ENCODE data around the gene SSU72. TPM values are rescaled to one million over a fixed set of nuclear protein-coding genes. Genes with fewer than 3 reads are reported as not detected.
"Not testable (repeated sequence)": the region's sequence is repeated elsewhere in the genome, so short reads cannot be mapped to it uniquely, and the experiment has no call there.

SSU72 gene
- total RNA-seq, 1 experiment from 2014 or later, result 179 TPM

DNA sequence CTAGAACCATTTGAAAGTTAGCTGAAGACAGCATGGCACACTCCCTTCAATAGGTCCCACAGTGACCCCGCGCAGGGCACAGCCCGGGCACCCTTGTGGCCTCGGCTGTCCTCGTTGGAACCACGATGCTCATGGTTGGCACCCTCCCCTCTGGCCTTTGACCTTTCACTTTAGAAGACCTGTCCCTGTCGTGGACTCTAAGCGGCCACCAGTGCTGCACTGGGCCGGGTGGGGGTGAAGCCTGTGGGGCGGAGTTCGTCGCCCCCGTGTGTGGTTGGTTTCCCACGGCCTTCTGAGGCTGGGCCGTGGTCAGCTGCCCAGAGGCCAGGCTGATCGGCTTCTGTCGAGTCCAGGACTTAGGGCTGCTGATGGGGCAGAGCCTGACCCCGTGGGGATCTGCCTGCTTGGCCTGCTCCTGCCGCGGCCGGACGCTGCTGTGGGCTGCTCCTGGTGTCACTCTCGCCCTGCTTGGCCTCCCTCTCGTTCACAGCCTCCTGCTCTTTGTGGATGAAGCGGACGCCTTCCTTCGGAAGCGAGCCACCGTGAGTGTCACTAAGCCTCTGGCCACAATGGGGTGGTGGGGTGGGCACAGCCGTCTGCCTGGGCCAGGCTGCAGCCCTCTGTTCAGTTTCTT lies 49.8 kb downstream of the SSU72 start:
- H3K27ac Mint-ChIP-seq, result peak overlapping the region in 1 of 3 experiments; percentile 59; a peak in 1 of 7 replicates
- not testable (repeated sequence) for H3K56ac ChIP-seq (ENCODE audit: insufficient read length, low read depth, low read length); DNase-seq; H4K8ac ChIP-seq (replicated peaks; ENCODE audit: insufficient read length, low read depth, low read length); H3K27me3 ChIP-seq (ENCODE audit: insufficient read depth, low read length); H3K27me3 Mint-ChIP-seq (ENCODE audit: low read depth); H2BK20ac ChIP-seq (ENCODE audit: low read depth, low read length, poor library complexity, severe bottlenecking); H3K14ac ChIP-seq (ENCODE audit: insufficient read depth, low read length); H3K27ac ChIP-seq (ENCODE audit: insufficient read length, low read depth, low read length); H2BK120ac ChIP-seq (ENCODE audit: low read depth, low read length, poor library complexity, severe bottlenecking); H3K4me1 Mint-ChIP-seq; H3K79me2 ChIP-seq (ENCODE audit: insufficient read depth, low read length); H3K4ac ChIP-seq (ENCODE audit: low read depth, low read length); H3K79me1 ChIP-seq (ENCODE audit: insufficient read depth, low read depth, low read length, poor library complexity, severe bottlenecking); H4K91ac ChIP-seq (ENCODE audit: insufficient read length, low read depth, low read length); H3K4me1 ChIP-seq (ENCODE audit: insufficient read depth, low read length); H3K18ac ChIP-seq (ENCODE audit: insufficient read length, low read depth, low read length); H3K23me2 ChIP-seq (ENCODE audit: insufficient read length, low read depth, low read length, poor library complexity, severe bottlenecking); H4K20me1 ChIP-seq (ENCODE audit: control insufficient read depth, insufficient read depth, insufficient read length); H3K9ac ChIP-seq (ENCODE audit: extremely low read depth, insufficient read length, low read length); H2BK15ac ChIP-seq (ENCODE audit: low read depth, low read length); H2BK5ac ChIP-seq (ENCODE audit: insufficient read length, low read length); H3K9me3 Mint-ChIP-seq; H3K4me3 Mint-ChIP-seq; H2AFZ ChIP-seq (ENCODE audit: low read length); H3K23ac ChIP-seq (ENCODE audit: insufficient read length, low read depth, low read length); H2BK12ac ChIP-seq (ENCODE audit: insufficient read length, low read depth, low read length); H2AK5ac ChIP-seq (ENCODE audit: insufficient read length, low read length); H3K9me3 ChIP-seq (ENCODE audit: control insufficient read depth, low read depth, low read length); H3K4me2 ChIP-seq (ENCODE audit: insufficient read depth, insufficient read length, low read length); H3T11ph ChIP-seq (ENCODE audit: low read length); H4K5ac ChIP-seq (ENCODE audit: insufficient read length, low read depth, low read length)
- H3K36me3 Mint-ChIP-seq (ENCODE audit: insufficient read depth in 1 of 3, low read depth in 3 of 3), result peaks cover 19 to 65% (median 37%) of the 10 kb centered on the region in 3 experiments; a peak in 6 of 7 replicates
- WGBS (ENCODE audit: extremely low coverage, insufficient read length, low lambda C conversion rate), result no CpG with 5 or more reads among the region's 30 CpGs

DNA sequence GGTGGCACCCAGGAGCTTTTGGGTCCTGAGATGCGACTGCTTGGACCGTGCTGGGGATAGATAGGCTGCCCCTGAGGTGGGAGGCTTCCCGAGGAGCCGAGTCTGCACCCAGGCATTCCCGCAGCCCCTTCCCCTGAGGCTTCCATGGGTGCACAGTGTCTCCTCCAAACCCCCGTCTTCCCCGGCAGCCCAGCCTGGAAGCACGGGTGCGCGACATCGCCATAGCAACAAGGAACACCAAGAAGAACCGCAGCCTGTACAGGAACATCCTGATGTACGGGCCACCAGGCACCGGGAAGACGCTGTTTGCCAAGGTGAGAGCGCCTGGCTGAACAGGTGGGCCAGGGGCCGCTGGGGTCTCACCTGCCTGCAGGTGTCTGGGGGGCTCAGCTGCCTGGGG lies 51.0 kb downstream of the SSU72 start:
- H2BK120ac ChIP-seq (ENCODE audit: low read depth, low read length, poor library complexity, severe bottlenecking); H3K18ac ChIP-seq (ENCODE audit: insufficient read length, low read depth, low read length); H3K4me3 Mint-ChIP-seq; H3K27me3 ChIP-seq (ENCODE audit: insufficient read depth, low read length); H3K9me3 Mint-ChIP-seq; H3K9me3 ChIP-seq (ENCODE audit: control insufficient read depth, low read depth, low read length); H3K4me1 ChIP-seq (ENCODE audit: insufficient read depth, low read length); H3K4me2 ChIP-seq (ENCODE audit: insufficient read depth, insufficient read length, low read length); H3K27ac Mint-ChIP-seq; DNase-seq; H3K14ac ChIP-seq (ENCODE audit: insufficient read depth, low read length); H3K56ac ChIP-seq (ENCODE audit: insufficient read length, low read depth, low read length); H3K9ac ChIP-seq (ENCODE audit: extremely low read depth, insufficient read length, low read length); H2BK5ac ChIP-seq (ENCODE audit: insufficient read length, low read length); H3K27me3 Mint-ChIP-seq (ENCODE audit: low read depth); H4K20me1 ChIP-seq (ENCODE audit: control insufficient read depth, insufficient read depth, insufficient read length); H2BK20ac ChIP-seq (ENCODE audit: low read depth, low read length, poor library complexity, severe bottlenecking); H3K27ac ChIP-seq (ENCODE audit: insufficient read length, low read depth, low read length); H3K4ac ChIP-seq (ENCODE audit: low read depth, low read length); H4K8ac ChIP-seq (replicated peaks; ENCODE audit: insufficient read length, low read depth, low read length); H4K91ac ChIP-seq (ENCODE audit: insufficient read length, low read depth, low read length); H3K79me1 ChIP-seq (ENCODE audit: insufficient read depth, low read depth, low read length, poor library complexity, severe bottlenecking); H4K5ac ChIP-seq (ENCODE audit: insufficient read length, low read depth, low read length); H2BK15ac ChIP-seq (ENCODE audit: low read depth, low read length); H3K23ac ChIP-seq (ENCODE audit: insufficient read length, low read depth, low read length); H3K23me2 ChIP-seq (ENCODE audit: insufficient read length, low read depth, low read length, poor library complexity, severe bottlenecking); H3K4me1 Mint-ChIP-seq; H2AFZ ChIP-seq (ENCODE audit: low read length); H2AK5ac ChIP-seq (ENCODE audit: insufficient read length, low read length); H2BK12ac ChIP-seq (ENCODE audit: insufficient read length, low read depth, low read length); H3T11ph ChIP-seq (ENCODE audit: low read length); H3K79me2 ChIP-seq (ENCODE audit: insufficient read depth, low read length): not testable (repeated sequence)
- peaks cover 11 to 59% (median 30%) of the 10 kb centered on the region in 3 experiments; a peak in 6 of 7 replicates for H3K36me3 Mint-ChIP-seq (ENCODE audit: insufficient read depth in 1 of 3, low read depth in 3 of 3)
- no CpG with 5 or more reads among the region's 17 CpGs for WGBS (ENCODE audit: extremely low coverage, insufficient read length, low lambda C conversion rate)
